HG03378 (cell line): ENCODE data around the gene TNKS2.
"Not testable (repeated sequence)": the region's sequence is repeated elsewhere in the genome, so short reads cannot be mapped to it uniquely, and the experiment has no call there.

Source experiments
- ATAC-seq: cut with Tn5 transposase; IDR thresholded peaks from one replicate; pipeline ENCODE4 v1.9.1; 2021; ENCODE audit warnings: mild to moderate bottlenecking, moderate library complexity; ENCODE audit not compliant: unreplicated experiment

TNKS2 gene

DNA sequence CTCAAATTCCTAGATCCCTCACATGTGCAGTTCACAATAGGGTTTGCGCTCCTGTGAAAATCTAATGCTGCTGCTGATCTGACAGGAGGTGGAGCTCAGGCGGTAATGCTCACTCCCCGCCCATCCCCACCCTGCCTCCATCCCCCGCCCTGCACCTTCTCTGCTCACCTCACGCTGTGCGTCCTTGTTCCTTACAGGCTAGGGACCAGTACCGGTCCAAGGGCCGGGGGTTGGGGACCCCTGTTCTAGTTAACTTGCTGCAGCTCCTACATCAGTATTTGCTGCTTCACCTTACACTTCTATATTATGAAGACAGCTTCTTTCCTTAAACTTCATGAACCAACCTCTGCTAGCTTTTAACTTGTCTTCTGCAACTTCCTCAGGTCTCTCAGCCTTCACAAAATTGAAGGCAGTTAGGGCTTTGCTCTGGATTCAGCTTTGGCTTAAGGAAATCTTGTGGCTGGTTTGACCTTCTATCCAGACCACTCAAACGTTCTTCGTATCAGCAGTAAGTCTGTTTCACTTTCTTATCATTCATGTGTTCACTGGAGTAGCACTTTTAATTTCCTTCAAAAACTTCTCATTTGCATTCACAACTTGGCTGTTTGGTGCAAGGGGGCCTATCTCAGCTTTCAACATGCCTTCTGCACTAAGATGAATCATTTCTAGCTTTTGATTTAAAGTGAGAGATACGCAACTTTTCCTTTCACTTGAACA, 1.7 kb upstream of the TNKS2 start:
- ATAC-seq, result peak; percentile 41

- ATAC-seq, result no peak
These were observed 1.1 kb upstream of the TNKS2 start for GRCh38 chr10:91797048-91797690.

- peak; percentile 33 for ATAC-seq
These were observed 704 bp downstream of the TNKS2 start for GRCh38 chr10:91798649-91799611.

DNA sequence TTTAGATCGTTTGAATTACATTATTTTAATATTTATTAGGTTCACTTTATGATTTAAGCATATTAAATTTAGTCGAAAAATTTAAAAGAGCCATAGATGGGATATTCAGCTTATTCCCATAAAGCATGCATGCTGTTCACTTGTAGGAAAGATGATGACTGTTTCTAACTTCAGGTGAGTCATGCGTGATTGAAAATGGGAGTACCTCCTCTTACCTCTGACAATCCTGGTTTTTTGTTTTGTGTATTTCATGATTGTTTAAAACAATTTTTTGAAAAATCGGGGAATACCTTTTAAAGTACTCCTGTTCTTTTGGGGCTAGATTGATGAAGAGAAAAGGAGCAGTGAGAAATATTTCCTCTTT, 1.4 kb downstream of the TNKS2 start:
- no peak for ATAC-seq

DNA sequence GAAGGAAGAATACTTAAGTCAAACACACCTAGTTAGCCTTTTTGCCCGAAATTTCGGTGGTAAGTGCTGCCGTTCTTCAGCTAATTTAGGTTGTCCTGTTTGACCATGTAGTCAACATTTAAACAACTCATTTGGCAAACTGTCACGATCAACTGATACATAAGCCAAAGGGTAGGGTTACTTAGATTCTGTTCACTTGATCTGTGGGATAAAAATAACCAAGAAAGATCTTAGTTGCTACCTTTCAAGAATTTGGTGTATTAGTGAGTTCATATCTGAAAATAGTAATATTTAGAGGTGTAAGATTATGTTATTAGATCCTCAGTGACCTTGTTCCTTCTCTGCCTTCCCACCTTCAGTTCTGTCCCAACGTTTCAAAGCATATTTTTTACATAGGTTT, 2.0 kb downstream of the TNKS2 start:
- ATAC-seq, result no peak

GRCh38 chr10:91800756-91801155, 2.5 kb downstream of the TNKS2 start:
- no peak for ATAC-seq

GRCh38 chr10:91803386-91804125, 5.3 kb downstream of the TNKS2 start:
- ATAC-seq, result no peak

GRCh38 chr10:91804126-91804510, 5.9 kb downstream of the TNKS2 start:
- no peak for ATAC-seq

GRCh38 chr10:91805110-91805838, 7.0 kb downstream of the TNKS2 start:
- ATAC-seq, result no peak

- not testable (repeated sequence) for ATAC-seq
These were observed 9.0 kb downstream of the TNKS2 start for GRCh38 chr10:91807264-91807663.

GRCh38 chr10:91813251-91813650, 15.0 kb downstream of the TNKS2 start:
- ATAC-seq, result no peak

- ATAC-seq, result no peak
These were observed 18.8 kb downstream of the TNKS2 start for GRCh38 chr10:91816981-91817380.

- ATAC-seq, result no peak
These were observed 21.9 kb downstream of the TNKS2 start for GRCh38 chr10:91820144-91820543.

DNA sequence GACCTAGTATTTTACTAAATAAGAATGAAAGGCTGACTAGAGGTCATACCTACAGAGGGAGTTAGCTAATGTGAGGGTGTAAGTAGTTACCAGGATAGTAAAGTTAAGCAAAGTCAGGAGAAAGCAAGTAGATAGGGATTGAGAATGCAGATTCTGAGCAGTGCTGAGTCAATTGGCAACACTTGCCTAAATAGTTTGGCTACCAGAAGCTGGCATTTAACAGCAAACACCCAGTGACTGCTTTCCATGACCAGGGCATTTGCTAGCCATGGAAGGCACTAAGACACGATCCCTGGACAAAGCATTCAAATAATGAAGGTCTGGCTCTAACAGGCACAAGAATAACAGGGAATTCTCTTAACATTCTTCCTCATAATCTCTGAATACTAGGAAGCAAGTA, 25.9 kb downstream of the TNKS2 start:
- ATAC-seq, result no peak

DNA sequence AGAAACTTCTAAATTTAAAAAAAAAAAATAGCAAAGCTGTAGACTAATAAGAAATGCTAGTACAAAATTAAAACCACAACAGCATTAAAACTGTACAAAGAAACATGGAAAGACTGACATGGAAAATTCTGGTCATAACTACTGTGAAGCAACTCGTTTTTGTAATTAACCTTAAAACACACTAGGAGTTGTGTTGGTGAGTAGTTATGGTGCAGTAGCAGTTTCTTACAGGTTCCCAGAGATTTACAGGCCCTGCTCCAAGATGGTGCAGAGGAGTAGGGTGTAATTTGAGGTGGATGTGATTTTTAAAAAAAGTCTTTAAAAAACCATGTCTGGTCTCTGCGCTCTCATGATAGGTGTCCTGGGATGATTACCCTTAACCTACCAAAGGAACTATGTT, 31.0 kb downstream of the TNKS2 start:
- no peak for ATAC-seq

- ATAC-seq, result no peak
These were observed 40.0 kb downstream of the TNKS2 start for GRCh38 chr10:91838199-91838598.

- ATAC-seq, result no peak
These were observed 44.9 kb downstream of the TNKS2 start for GRCh38 chr10:91843083-91843482.

GRCh38 chr10:91856637-91857036, 58.4 kb downstream of the TNKS2 start:
- ATAC-seq, result no peak

GRCh38 chr10:91860885-91861284, 62.7 kb downstream of the TNKS2 start:
- ATAC-seq, result no peak

GRCh38 chr10:91864099-91864498, 65.9 kb downstream of the TNKS2 start:
- no peak for ATAC-seq
